ENCODE results near the gene RAPGEF1. TPM values are rescaled to one million over a fixed set of nuclear protein-coding genes. Genes with fewer than 3 reads are reported as not detected.
A peak's percentile ranks its signal among the peaks of the same experiment; 100 is the strongest.
"Not testable (repeated sequence)": the region's sequence is repeated elsewhere in the genome, so short reads cannot be mapped to it uniquely, and the experiment has no call there.

RAPGEF1 gene
- polyA plus RNA-seq, 12 donors: 68.2 to 123 (median 82.8) TPM; not detected in 1

- no peak for DNase-seq
Observed at GRCh38 chr9:131690462-131690861, 49.4 kb downstream of the RAPGEF1 start.

- no peak for DNase-seq
Observed at GRCh38 chr9:131688377-131688776, 51.5 kb downstream of the RAPGEF1 start.

- no peak for DNase-seq
Observed at GRCh38 chr9:131685753-131686706, 53.8 kb downstream of the RAPGEF1 start.

- DNase-seq: not testable (repeated sequence)
Observed at GRCh38 chr9:131683094-131683493, 56.8 kb downstream of the RAPGEF1 start.

- no peak for DNase-seq
Observed at GRCh38 chr9:131682261-131682660, 57.6 kb downstream of the RAPGEF1 start.

- not testable (repeated sequence) for DNase-seq
Observed at GRCh38 chr9:131681826-131682225, 58.0 kb downstream of the RAPGEF1 start.

GRCh38 chr9:131681108-131681507, 58.8 kb downstream of the RAPGEF1 start:
- DNase-seq: not testable (repeated sequence)

GRCh38 chr9:131679261-131680020, 60.4 kb downstream of the RAPGEF1 start:
- DNase-seq: no peak

- peak; percentile 74 for DNase-seq
Observed at GRCh38 chr9:131678499-131679111, 61.3 kb downstream of the RAPGEF1 start.

GRCh38 chr9:131677444-131678180, 62.3 kb downstream of the RAPGEF1 start:
- DNase-seq: peak; percentile 48

GRCh38 chr9:131677049-131677443, 62.8 kb downstream of the RAPGEF1 start:
- DNase-seq: peak; percentile 60

GRCh38 chr9:131676431-131676972, 63.4 kb downstream of the RAPGEF1 start:
- no peak for DNase-seq

- no peak for DNase-seq
Observed at GRCh38 chr9:131675437-131676022, 64.3 kb downstream of the RAPGEF1 start.

- no peak for DNase-seq
Observed at GRCh38 chr9:131674425-131675421, 65.2 kb downstream of the RAPGEF1 start.

- DNase-seq: no peak
Observed at GRCh38 chr9:131673531-131673930, 66.3 kb downstream of the RAPGEF1 start.

- DNase-seq: no peak
Observed at GRCh38 chr9:131673068-131673467, 66.8 kb downstream of the RAPGEF1 start.

GRCh38 chr9:131672451-131672850, 67.4 kb downstream of the RAPGEF1 start:
- no peak for DNase-seq

GRCh38 chr9:131671133-131671520, 68.7 kb downstream of the RAPGEF1 start:
- DNase-seq: no peak
